HepG2 (cell line): ENCODE data around the gene GORASP2. TPM values are rescaled to one million over a fixed set of nuclear protein-coding genes. Genes with fewer than 3 reads are reported as not detected.

Experiments
- FOXO1 ChIP-seq: sonication (generic); formaldehyde crosslinking; IDR thresholded peaks from 2 replicates; pipeline ENCODE4 v1.4.0; 2020; ENCODE audit warnings: missing genetic modification reagents
- GATAD2A ChIP-seq: IDR thresholded peaks from 2 replicates; pipeline ENCODE4 v1.6.1; 2016
- HHEX ChIP-seq: IDR thresholded peaks from 2 replicates; pipeline ENCODE4 v1.6.1; 2016; ENCODE audit warnings: control low read depth
- MED1 ChIP-seq: sonication (generic); formaldehyde crosslinking; IDR thresholded peaks from 2 replicates; pipeline ENCODE4 v1.4.0; 2020; ENCODE audit warnings: missing genetic modification reagents
- MEIS1 ChIP-seq: sonication (generic); formaldehyde crosslinking; IDR thresholded peaks from 2 replicates; pipeline ENCODE4 v1.9.0; 2021; ENCODE audit warnings: mild to moderate bottlenecking, missing genetic modification reagents, moderate library complexity, borderline replicate concordance
- ZNF12 ChIP-seq: sonication (generic); formaldehyde crosslinking; IDR thresholded peaks from 2 replicates; pipeline ENCODE4 v1.5.0; 2020; ENCODE audit warnings: missing genetic modification reagents
- ZNF234 ChIP-seq: sonication (generic); formaldehyde crosslinking; conservative IDR thresholded peaks from 2 replicates; pipeline ENCODE4 v1.5.1; 2020; ENCODE audit warnings: mild to moderate bottlenecking, missing genetic modification reagents
- ZNF790 ChIP-seq: sonication (generic); formaldehyde crosslinking; IDR thresholded peaks from 2 replicates; pipeline ENCODE4 v1.8.0; 2022; ENCODE audit warnings: missing genetic modification reagents, mild to moderate bottlenecking, borderline replicate concordance
- polyA plus RNA-seq, 8 experiments: library from polyadenylated mRNA; depleted of rRNA in 3 of 8; stranded (reverse) in 7 of 8; unstranded in 1 of 8; fragments of >200 nt; fragmentation: Illumina TruSeq in 4 of 8; extraction: Trizol in 4 of 8; gene quantifications; 2 replicates each; pipeline versions ENCODE4 v1.2.1 to v1.2.3, GENCODE V29; 2011 to 2016; ENCODE audit warnings: low read depth in 4 of 8, missing spikeins in 1 of 8, mixed read lengths in 1 of 8; ENCODE audit not compliant: insufficient read depth in 1 of 8
- total RNA-seq, 5 experiments: library from RNA; depleted of rRNA; stranded (reverse); fragments of >200 nt; fragmentation: Illumina TruSeq; extraction: Trizol; gene quantifications; 2 replicates each; pipeline ENCODE4 v1.2.3, GENCODE V29; 2016; ENCODE audit warnings: low read depth in 1 of 5
- TF ChIP-seq, protein P1 (sequence below), 2 experiments: sonication (generic) in 1 of 2; formaldehyde crosslinking in 1 of 2; IDR thresholded peaks; 2 replicates each; pipeline versions ENCODE4 v1.6.1 to v1.9.0; 2014 to 2022; ENCODE audit warnings: antibody characterized with exemption in 1 of 2, borderline replicate concordance in 1 of 2, inconsistent platforms in 1 of 2, low read depth in 1 of 2, missing genetic modification reagents in 1 of 2
- TF ChIP-seq, protein P2 (sequence below): sonication (generic); formaldehyde crosslinking; IDR thresholded peaks from 2 replicates; pipeline ENCODE4 v1.4.0; 2020; ENCODE audit warnings: missing genetic modification reagents; ENCODE audit errors: not compliant biosample characterization
- TF ChIP-seq, protein P3 (sequence below): IDR thresholded peaks from 2 replicates; pipeline ENCODE4 v1.6.1; 2016; ENCODE audit warnings: low read depth, missing genetic modification reagents, missing compliant biosample characterization
- TF ChIP-seq, protein P4 (sequence below), 2 experiments: fragments of 450-650 bp in 1 of 2; sonication (generic) in 1 of 2; formaldehyde crosslinking; IDR thresholded peaks; 2 replicates each; pipeline versions ENCODE4 v1.5.0 to v1.8.0; 2020 to 2022; ENCODE audit warnings: mild to moderate bottlenecking in 1 of 2, missing genetic modification reagents in 1 of 2

The GORASP2 gene
- total and polyA plus RNA-seq, 2 of the 13 experiments (the other 11 are each of a cell fraction or from before 2014, with no cell fraction given), result 103 to 239 TPM

DNA sequence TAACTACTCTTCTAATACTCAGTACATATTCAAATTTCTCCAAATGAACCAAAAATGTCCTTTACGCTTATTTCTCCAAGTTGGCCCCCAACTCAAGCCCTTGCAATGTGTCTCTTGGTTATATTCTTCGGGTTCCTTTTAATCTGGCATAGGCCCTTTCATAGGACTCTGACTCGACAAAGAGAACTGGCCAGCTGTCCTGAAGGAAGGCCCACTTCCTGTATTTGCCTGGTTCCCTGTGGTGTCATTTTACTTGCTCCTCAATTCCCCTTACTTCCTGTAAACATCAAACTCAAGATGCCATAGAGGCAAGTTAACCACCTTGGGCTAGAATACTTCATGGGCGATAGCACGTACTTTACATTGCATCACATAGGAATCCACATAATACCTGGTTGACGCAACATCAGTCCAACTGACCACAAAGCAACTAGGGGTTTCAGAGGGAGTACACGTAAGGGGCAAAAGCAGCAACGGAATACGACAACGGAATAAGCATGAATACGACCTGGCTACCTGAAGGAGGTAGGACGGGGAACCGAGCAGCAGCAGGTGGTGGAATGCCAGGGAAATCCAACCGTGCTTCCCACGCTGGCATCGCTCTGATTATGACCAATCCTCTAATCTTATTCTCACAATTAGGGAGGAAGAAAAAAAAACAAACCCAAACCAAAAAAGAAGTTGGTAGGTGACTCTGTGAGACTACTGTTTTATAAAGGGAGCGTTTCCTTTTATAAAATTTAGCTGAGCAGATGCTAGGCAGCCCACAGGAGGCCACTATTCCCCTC is 823 bp upstream of the GORASP2 start (continued):
- TF ChIP-seq, protein P1, sequence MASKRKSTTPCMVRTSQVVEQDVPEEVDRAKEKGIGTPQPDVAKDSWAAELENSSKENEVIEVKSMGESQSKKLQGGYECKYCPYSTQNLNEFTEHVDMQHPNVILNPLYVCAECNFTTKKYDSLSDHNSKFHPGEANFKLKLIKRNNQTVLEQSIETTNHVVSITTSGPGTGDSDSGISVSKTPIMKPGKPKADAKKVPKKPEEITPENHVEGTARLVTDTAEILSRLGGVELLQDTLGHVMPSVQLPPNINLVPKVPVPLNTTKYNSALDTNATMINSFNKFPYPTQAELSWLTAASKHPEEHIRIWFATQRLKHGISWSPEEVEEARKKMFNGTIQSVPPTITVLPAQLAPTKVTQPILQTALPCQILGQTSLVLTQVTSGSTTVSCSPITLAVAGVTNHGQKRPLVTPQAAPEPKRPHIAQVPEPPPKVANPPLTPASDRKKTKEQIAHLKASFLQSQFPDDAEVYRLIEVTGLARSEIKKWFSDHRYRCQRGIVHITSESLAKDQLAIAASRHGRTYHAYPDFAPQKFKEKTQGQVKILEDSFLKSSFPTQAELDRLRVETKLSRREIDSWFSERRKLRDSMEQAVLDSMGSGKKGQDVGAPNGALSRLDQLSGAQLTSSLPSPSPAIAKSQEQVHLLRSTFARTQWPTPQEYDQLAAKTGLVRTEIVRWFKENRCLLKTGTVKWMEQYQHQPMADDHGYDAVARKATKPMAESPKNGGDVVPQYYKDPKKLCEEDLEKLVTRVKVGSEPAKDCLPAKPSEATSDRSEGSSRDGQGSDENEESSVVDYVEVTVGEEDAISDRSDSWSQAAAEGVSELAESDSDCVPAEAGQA (IDR thresholded peaks at IDR 0.05; ENCODE audit: low read depth), result peak; percentile 38; the same call in 1 of the 2 replicates
- TF ChIP-seq, protein P1 (CRISPR knock-in tag; IDR thresholded peaks at IDR 0.05; ENCODE audit: borderline replicate concordance), result no peak
- TF ChIP-seq ZNF234 (CRISPR knock-in tag) (no peak; the same call in 1 of the 2 replicates), GATAD2A (CRISPR knock-in tag) (0 out of 2 replicates have a peak, but pooled peaks have one; percentile 46), HHEX (CRISPR knock-in tag) (no peak), FOXO1 (CRISPR knock-in tag) (peak; percentile 30; the same call in 1 of the 2 replicates), MED1 (CRISPR knock-in tag) (no peak), ZNF12 (no peak; the same call in 1 of the 2 replicates), MEIS1 (CRISPR knock-in tag) (no peak), ZNF790 (peak; percentile 22; the same call in 1 of the 2 replicates)
- TF ChIP-seq, protein P2, sequence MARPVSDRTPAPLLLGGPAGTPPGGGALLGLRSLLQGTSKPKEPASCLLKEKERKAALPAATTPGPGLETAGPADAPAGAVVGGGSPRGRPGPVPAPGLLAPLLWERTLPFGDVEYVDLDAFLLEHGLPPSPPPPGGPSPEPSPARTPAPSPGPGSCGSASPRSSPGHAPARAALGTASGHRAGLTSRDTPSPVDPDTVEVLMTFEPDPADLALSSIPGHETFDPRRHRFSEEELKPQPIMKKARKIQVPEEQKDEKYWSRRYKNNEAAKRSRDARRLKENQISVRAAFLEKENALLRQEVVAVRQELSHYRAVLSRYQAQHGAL (CRISPR knock-in tag), result peak; percentile 8
- TF ChIP-seq, protein P3, sequence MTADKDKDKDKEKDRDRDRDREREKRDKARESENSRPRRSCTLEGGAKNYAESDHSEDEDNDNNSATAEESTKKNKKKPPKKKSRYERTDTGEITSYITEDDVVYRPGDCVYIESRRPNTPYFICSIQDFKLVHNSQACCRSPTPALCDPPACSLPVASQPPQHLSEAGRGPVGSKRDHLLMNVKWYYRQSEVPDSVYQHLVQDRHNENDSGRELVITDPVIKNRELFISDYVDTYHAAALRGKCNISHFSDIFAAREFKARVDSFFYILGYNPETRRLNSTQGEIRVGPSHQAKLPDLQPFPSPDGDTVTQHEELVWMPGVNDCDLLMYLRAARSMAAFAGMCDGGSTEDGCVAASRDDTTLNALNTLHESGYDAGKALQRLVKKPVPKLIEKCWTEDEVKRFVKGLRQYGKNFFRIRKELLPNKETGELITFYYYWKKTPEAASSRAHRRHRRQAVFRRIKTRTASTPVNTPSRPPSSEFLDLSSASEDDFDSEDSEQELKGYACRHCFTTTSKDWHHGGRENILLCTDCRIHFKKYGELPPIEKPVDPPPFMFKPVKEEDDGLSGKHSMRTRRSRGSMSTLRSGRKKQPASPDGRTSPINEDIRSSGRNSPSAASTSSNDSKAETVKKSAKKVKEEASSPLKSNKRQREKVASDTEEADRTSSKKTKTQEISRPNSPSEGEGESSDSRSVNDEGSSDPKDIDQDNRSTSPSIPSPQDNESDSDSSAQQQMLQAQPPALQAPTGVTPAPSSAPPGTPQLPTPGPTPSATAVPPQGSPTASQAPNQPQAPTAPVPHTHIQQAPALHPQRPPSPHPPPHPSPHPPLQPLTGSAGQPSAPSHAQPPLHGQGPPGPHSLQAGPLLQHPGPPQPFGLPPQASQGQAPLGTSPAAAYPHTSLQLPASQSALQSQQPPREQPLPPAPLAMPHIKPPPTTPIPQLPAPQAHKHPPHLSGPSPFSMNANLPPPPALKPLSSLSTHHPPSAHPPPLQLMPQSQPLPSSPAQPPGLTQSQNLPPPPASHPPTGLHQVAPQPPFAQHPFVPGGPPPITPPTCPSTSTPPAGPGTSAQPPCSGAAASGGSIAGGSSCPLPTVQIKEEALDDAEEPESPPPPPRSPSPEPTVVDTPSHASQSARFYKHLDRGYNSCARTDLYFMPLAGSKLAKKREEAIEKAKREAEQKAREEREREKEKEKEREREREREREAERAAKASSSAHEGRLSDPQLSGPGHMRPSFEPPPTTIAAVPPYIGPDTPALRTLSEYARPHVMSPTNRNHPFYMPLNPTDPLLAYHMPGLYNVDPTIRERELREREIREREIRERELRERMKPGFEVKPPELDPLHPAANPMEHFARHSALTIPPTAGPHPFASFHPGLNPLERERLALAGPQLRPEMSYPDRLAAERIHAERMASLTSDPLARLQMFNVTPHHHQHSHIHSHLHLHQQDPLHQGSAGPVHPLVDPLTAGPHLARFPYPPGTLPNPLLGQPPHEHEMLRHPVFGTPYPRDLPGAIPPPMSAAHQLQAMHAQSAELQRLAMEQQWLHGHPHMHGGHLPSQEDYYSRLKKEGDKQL, result 0 out of 2 replicates have a peak, but pooled peaks have one; percentile 34
- TF ChIP-seq, protein P4, sequence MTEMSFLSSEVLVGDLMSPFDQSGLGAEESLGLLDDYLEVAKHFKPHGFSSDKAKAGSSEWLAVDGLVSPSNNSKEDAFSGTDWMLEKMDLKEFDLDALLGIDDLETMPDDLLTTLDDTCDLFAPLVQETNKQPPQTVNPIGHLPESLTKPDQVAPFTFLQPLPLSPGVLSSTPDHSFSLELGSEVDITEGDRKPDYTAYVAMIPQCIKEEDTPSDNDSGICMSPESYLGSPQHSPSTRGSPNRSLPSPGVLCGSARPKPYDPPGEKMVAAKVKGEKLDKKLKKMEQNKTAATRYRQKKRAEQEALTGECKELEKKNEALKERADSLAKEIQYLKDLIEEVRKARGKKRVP (CRISPR knock-in tag; IDR thresholded peaks at IDR 0.05), result peak in 1 of 2 experiments; percentile 97; a peak in 2 of 4 replicates
